HG03565 (cell line): ENCODE data around the gene FEZF2.

Source experiments
- ATAC-seq: cut with Tn5 transposase; IDR thresholded peaks from one replicate; pipeline ENCODE4 v1.9.1; 2021; ENCODE audit warnings: mild to moderate bottlenecking, moderate library complexity; ENCODE audit not compliant: unreplicated experiment

Gene FEZF2

GRCh38 chr3:62373215-62373614 is at the start of gene FEZF2:
TSS of gene FEZF2 (minus strand) at chr3:62373550. CDS start at chr3:62372868, 682 bp downstream.
- no peak for ATAC-seq

- ATAC-seq, result no peak
Observed at GRCh38 chr3:62421207-62421606, 47.9 kb upstream of the FEZF2 start.

GRCh38 chr3:62416144-62416543 is 42.8 kb upstream of the FEZF2 start:
- ATAC-seq, result no peak

- no peak for ATAC-seq
Observed at GRCh38 chr3:62415312-62415801, 42.0 kb upstream of the FEZF2 start.

- ATAC-seq, result no peak
Observed at GRCh38 chr3:62414786-62415185, 41.4 kb upstream of the FEZF2 start.

- ATAC-seq, result no peak
Observed at GRCh38 chr3:62413687-62414086, 40.3 kb upstream of the FEZF2 start.

- no peak for ATAC-seq
Observed at GRCh38 chr3:62406945-62407344, 33.6 kb upstream of the FEZF2 start.

GRCh38 chr3:62405566-62405965 is 32.2 kb upstream of the FEZF2 start:
- ATAC-seq, result no peak

GRCh38 chr3:62405135-62405534 is 31.8 kb upstream of the FEZF2 start:
- ATAC-seq, result no peak

- ATAC-seq, result no peak
Observed at GRCh38 chr3:62404321-62404720, 31.0 kb upstream of the FEZF2 start.

GRCh38 chr3:62403765-62404164 is 30.4 kb upstream of the FEZF2 start:
- no peak for ATAC-seq

- ATAC-seq, result no peak
Observed at GRCh38 chr3:62392626-62393292, 19.4 kb upstream of the FEZF2 start.

- no peak for ATAC-seq
Observed at GRCh38 chr3:62387251-62387650, 13.9 kb upstream of the FEZF2 start.

GRCh38 chr3:62379321-62379798 is 6.0 kb upstream of the FEZF2 start:
- no peak for ATAC-seq

- ATAC-seq, result no peak
Observed at GRCh38 chr3:62378921-62379320, 5.6 kb upstream of the FEZF2 start.

GRCh38 chr3:62378311-62378789 is 5.0 kb upstream of the FEZF2 start:
- no peak for ATAC-seq

GRCh38 chr3:62376906-62377877 is 3.8 kb upstream of the FEZF2 start:
- no peak for ATAC-seq

- no peak for ATAC-seq
Observed at GRCh38 chr3:62376454-62376720, 3.0 kb upstream of the FEZF2 start.

GRCh38 chr3:62375655-62376453 is 2.5 kb upstream of the FEZF2 start:
- ATAC-seq, result no peak

- no peak for ATAC-seq
Observed at GRCh38 chr3:62374341-62375218, 1.2 kb upstream of the FEZF2 start.
